Kidney glomerular epithelial cell (primary cell): ENCODE data around the gene POLRMT.

Experiments used
- DNase-seq: peaks from one replicate; lab custom pipeline; 2025; lab: John Stamatoyannopoulos, UW

POLRMT gene

GRCh38 chr19:577439-578392 is 55.6 kb downstream of the POLRMT start:
- no peak for DNase-seq

GRCh38 chr19:576768-577438 is 56.4 kb downstream of the POLRMT start:
- no peak for DNase-seq

GRCh38 chr19:575527-576506 is 57.5 kb downstream of the POLRMT start:
- DNase-seq: peak; percentile 24

GRCh38 chr19:574658-575526 is 58.4 kb downstream of the POLRMT start:
- no peak for DNase-seq

GRCh38 chr19:573519-573825 is 59.9 kb downstream of the POLRMT start:
- no peak for DNase-seq

- DNase-seq: no peak
Measured at GRCh38 chr19:572743-573518, 60.4 kb downstream of the POLRMT start.

GRCh38 chr19:572140-572742 is 61.1 kb downstream of the POLRMT start, which contains the start of gene BSG:
BSG (plus strand) TSS chr19:572596; CDS start chr19:572635, 39 bp downstream.
- DNase-seq: peak; percentile 89

- no peak for DNase-seq
Measured at GRCh38 chr19:571566-571974, 61.8 kb downstream of the POLRMT start.

GRCh38 chr19:570937-571565 is 62.3 kb downstream of the POLRMT start:
- no peak for DNase-seq

GRCh38 chr19:570251-570686 is 63.1 kb downstream of the POLRMT start:
- DNase-seq: no peak

GRCh38 chr19:567296-567900 is 65.9 kb downstream of the POLRMT start:
- DNase-seq: no peak
